Chondrocyte (in vitro differentiated cells): Measurements from ENCODE around the gene CDC42EP5. TPM values are rescaled to one million over a fixed set of nuclear protein-coding genes. Genes with fewer than 3 reads are reported as not detected.
"Not testable (repeated sequence)": the region's sequence is repeated elsewhere in the genome, so short reads cannot be mapped to it uniquely, and the experiment has no call there.

Experiments
- DNase-seq: peaks from one replicate; pipeline ENCODE4 v3.0.0; 2021; ENCODE audit warnings: mixed read lengths, low spot score
- H3K27ac Mint-ChIP-seq: one replicate; pipeline ENCODE4 v1.8.0; 2021; ENCODE audit warnings: mild to moderate bottlenecking, moderate library complexity, mixed read lengths; ENCODE audit not compliant: unreplicated experiment
- H3K27me3 Mint-ChIP-seq: 2 replicates; pipeline ENCODE4 v1.8.0; 2021; ENCODE audit warnings: low read depth, mixed read lengths
- H3K36me3 Mint-ChIP-seq: 2 replicates; pipeline ENCODE4 v1.8.0; 2021; ENCODE audit warnings: low read depth, mixed read lengths
- H3K4me1 Mint-ChIP-seq: 2 replicates; pipeline ENCODE4 v1.8.0; 2021; ENCODE audit warnings: low read depth, mild to moderate bottlenecking, mixed read lengths
- H3K4me3 Mint-ChIP-seq: one replicate; pipeline ENCODE4 v1.8.0; 2021; ENCODE audit warnings: mild to moderate bottlenecking, moderate library complexity, mixed read lengths; ENCODE audit not compliant: unreplicated experiment
- H3K9me3 Mint-ChIP-seq: 2 replicates; pipeline ENCODE4 v1.8.0; 2021; ENCODE audit warnings: low read depth, mixed read lengths
- CTCF ChIP-seq: fragments of 200-600 bp; sonication (generic); IDR thresholded peaks from 2 replicates; pipeline ENCODE4 v1.5.0; 2021; ENCODE audit warnings: antibody characterized with exemption, mild to moderate bottlenecking, moderate library complexity
- total RNA-seq: library from RNA; stranded (reverse); gene quantifications from 3 replicates; pipeline ENCODE4 v1.2.1, GENCODE V29; 2021

CDC42EP5 gene
- total RNA-seq, 1 donor from 2014 or later: 66.4 TPM

- peak overlapping the region; percentile 100 for H3K4me3 Mint-ChIP-seq
- no peaks in the 10 kb centered on the region for H3K27me3 Mint-ChIP-seq
- H3K36me3 Mint-ChIP-seq: peaks cover 25% of the 10 kb centered on the region
Observed at GRCh38 chr19:54451331-54451871, 21.7 kb downstream of the CDC42EP5 start.

GRCh38 chr19:54449701-54450069, 23.4 kb downstream of the CDC42EP5 start:
- DNase-seq: no peak
- Mint-ChIP-seq H3K9me3 (no peaks in the 10 kb centered on the region), H3K27me3 (no peaks in the 10 kb centered on the region), H3K36me3 (peaks cover 20% of the 10 kb centered on the region), H3K27ac (peak overlapping the region; percentile 100), H3K4me1 (peaks cover 41% of the 10 kb centered on the region), H3K4me3 (peak overlapping the region; percentile 100)
- no peak for TF ChIP-seq CTCF

More at GRCh38 chr19:54451331-54451871, 21.7 kb downstream of the CDC42EP5 start:
- TF ChIP-seq CTCF: no peak
- H3K27ac Mint-ChIP-seq: peak overlapping the region; percentile 81
- peaks cover 41% of the 10 kb centered on the region for H3K4me1 Mint-ChIP-seq
- peak; percentile 81 for DNase-seq
- H3K9me3 Mint-ChIP-seq: no peaks in the 10 kb centered on the region

- Mint-ChIP-seq H3K36me3 (peaks cover 21% of the 10 kb centered on the region), H3K9me3 (no peaks in the 10 kb centered on the region), H3K4me3 (peak within 1 kb of the TSS; percentile 100), H3K27ac (peak within 1 kb of the TSS; percentile 100), H3K4me1 (peaks cover 41% of the 10 kb centered on the region), H3K27me3 (no peaks in the 10 kb centered on the region)
- no peak for TF ChIP-seq CTCF
- peak; percentile 99 for DNase-seq
Observed at GRCh38 chr19:54448774-54449700, 24.1 kb downstream of the CDC42EP5 start, which contains the start of gene LENG8. Gene LENG8 (plus strand): TSS chr19:54449199. CDS start chr19:54451345, 2,146 bp downstream.

- peak overlapping the region; percentile 100 for H3K27ac Mint-ChIP-seq
- H3K9me3 Mint-ChIP-seq: no peaks in the 10 kb centered on the region
- H3K27me3 Mint-ChIP-seq: no peaks in the 10 kb centered on the region
- peak; percentile 91 for DNase-seq
- peak overlapping the region; percentile 100 for H3K4me3 Mint-ChIP-seq
- TF ChIP-seq CTCF: peak; percentile 33
- H3K36me3 Mint-ChIP-seq: peaks cover 21% of the 10 kb centered on the region
- peaks cover 41% of the 10 kb centered on the region for H3K4me1 Mint-ChIP-seq
Observed at GRCh38 chr19:54448040-54448773, 24.9 kb downstream of the CDC42EP5 start.

- not testable (repeated sequence) for H3K4me3 Mint-ChIP-seq, DNase-seq, H3K27me3 Mint-ChIP-seq, H3K9me3 Mint-ChIP-seq, H3K27ac Mint-ChIP-seq
- peaks cover 17% of the 10 kb centered on the region for H3K36me3 Mint-ChIP-seq
- peak; percentile 19 for TF ChIP-seq CTCF
- H3K4me1 Mint-ChIP-seq: peaks cover 34% of the 10 kb centered on the region
Observed at GRCh38 chr19:54446349-54446748, 26.7 kb downstream of the CDC42EP5 start.
